ENCODE results near the gene SCART1. TPM values are rescaled to one million over a fixed set of nuclear protein-coding genes. Genes with fewer than 3 reads are reported as not detected.

The SCART1 gene
- total RNA-seq, 1 experiment from 2014 or later, result 0.73 TPM

DNA sequence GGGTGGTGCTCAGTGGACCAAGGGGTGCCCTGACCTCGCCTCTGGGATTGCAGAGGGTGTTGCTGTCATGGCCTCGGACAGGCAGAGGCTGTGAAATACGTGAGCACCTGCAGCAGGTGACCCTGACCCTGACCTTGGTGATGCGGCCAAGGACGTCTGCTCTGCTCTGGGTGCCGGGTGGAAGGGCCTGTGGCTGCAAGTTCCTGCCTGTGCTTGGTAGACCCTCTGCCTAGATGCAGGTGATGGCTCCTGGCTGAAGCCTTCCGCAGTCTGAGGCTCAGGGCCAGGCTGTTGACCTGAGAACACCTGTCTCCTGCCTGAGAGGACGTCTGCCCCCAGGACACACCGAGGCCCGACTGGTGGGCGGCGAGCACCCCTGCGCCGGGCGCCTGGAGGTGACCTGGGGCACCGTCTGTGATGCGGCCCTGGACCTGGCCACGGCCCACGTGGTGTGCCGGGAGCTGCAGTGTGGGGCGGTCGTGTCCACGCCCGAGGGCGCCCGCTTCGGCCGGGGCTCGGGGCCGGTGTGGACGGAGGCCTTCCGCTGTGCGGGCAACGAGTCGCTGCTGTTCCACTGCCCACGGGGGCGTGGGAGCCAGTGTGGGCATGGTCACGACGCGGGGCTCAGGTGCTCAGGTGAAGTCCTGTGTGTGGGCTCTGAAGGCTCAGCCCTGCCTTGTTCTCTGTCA, 4.4 kb downstream of the SCART1 start:
- ChIA-PET POLR2A (no interaction called here), CTCF (interaction anchor here (0.6 kb wide), 1 partner anchor 604 kb away, joined by 3 read pairs; no protein-coding TSS in a partner anchor)
- no TSS peak for BruUV-seq (replicated peaks)
- Mint-ChIP-seq H3K27ac (ENCODE audit: unreplicated experiment) (no peak overlapping the region), H3K9me3 (ENCODE audit: unreplicated experiment) (peaks cover 5% of the 10 kb centered on the region), H3K4me3 (ENCODE audit: unreplicated experiment) (no peak overlapping the region), H3K36me3 (ENCODE audit: insufficient read depth, unreplicated experiment) (no peaks in the 10 kb centered on the region), H3K27me3 (ENCODE audit: insufficient read depth, unreplicated experiment) (peaks cover 6% of the 10 kb centered on the region), H3K4me1 (ENCODE audit: low read depth, unreplicated experiment) (no peaks in the 10 kb centered on the region)
- H3K36me3 ChIP-seq (ENCODE audit: control insufficient read depth, insufficient read depth, low read length), result no peaks in the 10 kb centered on the region
- peaks cover 1% of the 10 kb centered on the region; the same call in 1 of the 2 replicates for H3K27me3 ChIP-seq (replicated peaks; ENCODE audit: control insufficient read depth, insufficient read depth, low read length)
- TF ChIP-seq, protein P1, sequence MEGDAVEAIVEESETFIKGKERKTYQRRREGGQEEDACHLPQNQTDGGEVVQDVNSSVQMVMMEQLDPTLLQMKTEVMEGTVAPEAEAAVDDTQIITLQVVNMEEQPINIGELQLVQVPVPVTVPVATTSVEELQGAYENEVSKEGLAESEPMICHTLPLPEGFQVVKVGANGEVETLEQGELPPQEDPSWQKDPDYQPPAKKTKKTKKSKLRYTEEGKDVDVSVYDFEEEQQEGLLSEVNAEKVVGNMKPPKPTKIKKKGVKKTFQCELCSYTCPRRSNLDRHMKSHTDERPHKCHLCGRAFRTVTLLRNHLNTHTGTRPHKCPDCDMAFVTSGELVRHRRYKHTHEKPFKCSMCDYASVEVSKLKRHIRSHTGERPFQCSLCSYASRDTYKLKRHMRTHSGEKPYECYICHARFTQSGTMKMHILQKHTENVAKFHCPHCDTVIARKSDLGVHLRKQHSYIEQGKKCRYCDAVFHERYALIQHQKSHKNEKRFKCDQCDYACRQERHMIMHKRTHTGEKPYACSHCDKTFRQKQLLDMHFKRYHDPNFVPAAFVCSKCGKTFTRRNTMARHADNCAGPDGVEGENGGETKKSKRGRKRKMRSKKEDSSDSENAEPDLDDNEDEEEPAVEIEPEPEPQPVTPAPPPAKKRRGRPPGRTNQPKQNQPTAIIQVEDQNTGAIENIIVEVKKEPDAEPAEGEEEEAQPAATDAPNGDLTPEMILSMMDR (IDR thresholded peaks at IDR 0.05; ENCODE audit: insufficient read depth in 1 of 2, low read depth in 1 of 2, low read length in 1 of 2, severe bottlenecking in 1 of 2, unreplicated experiment in 1 of 2), result no peak
- intact Hi-C loops (cut with micrococcal nuclease; ENCODE audit: unreplicated experiment), result no loop called here
- no peaks in the 10 kb centered on the region for H3K9me3 ChIP-seq
- no peak overlapping the region for H3K4me3 ChIP-seq (ENCODE audit: low read depth, low read length)
- no peaks in the 10 kb centered on the region for H3K4me1 ChIP-seq
- no peak for DNase-seq

DNA sequence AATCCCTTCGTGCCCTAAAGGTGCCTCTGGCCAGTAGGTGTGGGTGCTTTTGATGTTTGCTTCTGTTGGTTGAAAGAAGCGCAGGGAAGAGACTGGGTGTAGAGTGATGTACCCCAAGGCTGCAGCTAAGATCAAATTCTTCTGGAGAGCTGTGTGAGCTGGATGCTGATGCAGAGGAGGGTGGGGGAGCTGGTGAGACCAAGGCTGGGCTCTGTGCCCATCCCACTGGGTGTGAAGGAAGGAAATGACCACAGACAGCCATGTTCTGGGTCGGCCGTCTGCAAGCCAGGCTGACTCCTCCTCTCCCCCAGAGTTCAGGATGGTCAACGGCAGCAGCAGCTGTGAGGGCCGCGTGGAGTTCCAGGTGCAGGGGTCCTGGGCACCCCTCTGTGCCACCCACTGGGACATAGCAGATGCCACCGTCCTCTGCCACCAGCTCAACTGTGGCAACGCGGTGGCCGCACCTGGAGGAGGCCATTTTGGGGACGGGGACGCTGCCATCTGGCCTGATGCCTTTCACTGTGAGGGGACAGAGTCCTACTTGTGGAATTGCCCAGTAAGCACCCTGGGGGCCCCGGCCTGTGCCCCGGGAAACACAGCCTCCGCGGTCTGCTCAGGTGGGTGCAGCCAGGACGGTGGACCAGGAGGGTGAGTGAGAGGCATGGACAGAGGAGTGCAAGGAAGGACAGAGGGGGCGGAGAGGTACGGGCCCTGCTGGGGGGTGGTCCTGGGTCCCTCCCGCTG, 5.1 kb downstream of the SCART1 start:
- no peaks in the 10 kb centered on the region for H3K27me3 ChIP-seq (replicated peaks; ENCODE audit: control insufficient read depth, insufficient read depth, low read length)
- no peak for DNase-seq
- TF ChIP-seq, protein P1 (IDR thresholded peaks at IDR 0.05; ENCODE audit: insufficient read depth in 1 of 2, low read depth in 1 of 2, low read length in 1 of 2, severe bottlenecking in 1 of 2, unreplicated experiment in 1 of 2), result no peak
- peaks cover 4% of the 10 kb centered on the region; the same call in 1 of the 2 replicates for H3K9me3 ChIP-seq
- CTCF ChIA-PET, result no interaction called here
- no peak overlapping the region for H3K4me3 ChIP-seq (ENCODE audit: low read depth, low read length)
- no peaks in the 10 kb centered on the region for H3K36me3 Mint-ChIP-seq (ENCODE audit: insufficient read depth, unreplicated experiment)
- no peaks in the 10 kb centered on the region for H3K36me3 ChIP-seq (ENCODE audit: control insufficient read depth, insufficient read depth, low read length)
- POLR2A ChIA-PET, result no interaction called here
- peaks cover 5% of the 10 kb centered on the region for H3K9me3 Mint-ChIP-seq (ENCODE audit: unreplicated experiment)
- BruUV-seq (replicated peaks), result no TSS peak
- H3K4me1 ChIP-seq, result no peaks in the 10 kb centered on the region
- intact Hi-C loops (cut with micrococcal nuclease; ENCODE audit: unreplicated experiment), result no loop called here
- H3K4me1 Mint-ChIP-seq (ENCODE audit: low read depth, unreplicated experiment), result no peaks in the 10 kb centered on the region
- H3K4me3 Mint-ChIP-seq (ENCODE audit: unreplicated experiment), result no peak overlapping the region
- no peak overlapping the region for H3K27ac Mint-ChIP-seq (ENCODE audit: unreplicated experiment)
- H3K27me3 Mint-ChIP-seq (ENCODE audit: insufficient read depth, unreplicated experiment), result peaks cover 5% of the 10 kb centered on the region

DNA sequence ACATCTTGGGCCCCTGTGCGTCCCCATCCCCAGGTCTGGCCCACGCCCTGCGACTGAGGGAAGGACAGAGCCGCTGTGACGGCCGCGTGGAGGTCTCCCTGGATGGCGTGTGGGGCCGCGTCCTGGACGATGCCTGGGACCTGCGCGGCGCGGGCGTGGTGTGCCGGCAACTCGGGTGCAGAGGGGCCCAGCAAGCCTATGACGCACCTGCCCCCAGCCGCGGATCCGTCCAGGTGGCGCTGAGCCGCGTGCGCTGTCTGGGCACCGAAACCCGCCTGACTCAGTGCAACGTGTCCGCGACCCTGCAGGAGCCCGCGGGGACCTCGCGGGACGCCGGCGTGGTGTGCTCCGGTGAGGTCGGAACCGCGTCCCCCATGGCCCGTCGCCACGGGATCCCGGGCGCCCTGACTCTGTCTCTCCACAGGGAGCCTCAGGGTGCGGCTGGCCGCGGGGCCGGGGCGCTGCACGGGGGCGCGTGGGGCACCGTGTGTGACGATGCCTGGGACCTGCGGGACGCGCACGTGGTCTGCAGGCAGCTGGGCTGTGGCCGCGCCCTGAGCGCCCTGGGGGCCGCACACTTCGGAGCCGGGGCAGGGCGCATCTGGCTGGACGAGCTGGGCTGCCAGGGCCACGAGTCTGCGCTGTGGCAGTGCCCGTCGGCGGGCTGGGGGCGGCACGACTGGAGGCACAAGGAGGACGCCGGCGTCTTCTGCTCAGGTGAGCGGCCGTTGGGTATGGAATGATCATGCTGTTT, 5.9 kb downstream of the SCART1 start:
- Histone ChIP-seq H3K27me3 (replicated peaks; ENCODE audit: control insufficient read depth, insufficient read depth, low read length) (no peaks in the 10 kb centered on the region), H3K4me3 (ENCODE audit: low read depth, low read length) (no peak overlapping the region), H3K4me1 (no peaks in the 10 kb centered on the region), H3K9me3 (peaks cover 6% of the 10 kb centered on the region; the same call in 1 of the 2 replicates), H3K36me3 (ENCODE audit: control insufficient read depth, insufficient read depth, low read length) (no peaks in the 10 kb centered on the region)
- Mint-ChIP-seq H3K9me3 (ENCODE audit: unreplicated experiment) (peaks cover 6% of the 10 kb centered on the region), H3K27me3 (ENCODE audit: insufficient read depth, unreplicated experiment) (peaks cover 3% of the 10 kb centered on the region), H3K4me1 (ENCODE audit: low read depth, unreplicated experiment) (no peaks in the 10 kb centered on the region), H3K36me3 (ENCODE audit: insufficient read depth, unreplicated experiment) (no peaks in the 10 kb centered on the region), H3K27ac (ENCODE audit: unreplicated experiment) (no peak overlapping the region), H3K4me3 (ENCODE audit: unreplicated experiment) (no peak overlapping the region)
- CTCF ChIA-PET, result interaction anchor here (1.2 kb wide), 1 partner anchor 21 kb away, joined by 4 read pairs; no protein-coding TSS in a partner anchor
- no peak for DNase-seq
- POLR2A ChIA-PET, result no interaction called here
- TF ChIP-seq, protein P1 (IDR thresholded peaks at IDR 0.05; ENCODE audit: insufficient read depth in 1 of 2, low read depth in 1 of 2, low read length in 1 of 2, severe bottlenecking in 1 of 2, unreplicated experiment in 1 of 2), result no peak
- intact Hi-C loops (cut with micrococcal nuclease; ENCODE audit: unreplicated experiment), result no loop called here
- BruUV-seq (replicated peaks), result no TSS peak
